NCI-H526 (cell line): ENCODE results near the gene NAA80.
"Not testable (repeated sequence)": the region's sequence is repeated elsewhere in the genome, so short reads cannot be mapped to it uniquely, and the experiment has no call there.

Experiments used
- DNase-seq, 2 experiments: peaks; one replicate each; lab custom pipeline; 2025; lab: John Stamatoyannopoulos, UW

The NAA80 gene

DNA sequence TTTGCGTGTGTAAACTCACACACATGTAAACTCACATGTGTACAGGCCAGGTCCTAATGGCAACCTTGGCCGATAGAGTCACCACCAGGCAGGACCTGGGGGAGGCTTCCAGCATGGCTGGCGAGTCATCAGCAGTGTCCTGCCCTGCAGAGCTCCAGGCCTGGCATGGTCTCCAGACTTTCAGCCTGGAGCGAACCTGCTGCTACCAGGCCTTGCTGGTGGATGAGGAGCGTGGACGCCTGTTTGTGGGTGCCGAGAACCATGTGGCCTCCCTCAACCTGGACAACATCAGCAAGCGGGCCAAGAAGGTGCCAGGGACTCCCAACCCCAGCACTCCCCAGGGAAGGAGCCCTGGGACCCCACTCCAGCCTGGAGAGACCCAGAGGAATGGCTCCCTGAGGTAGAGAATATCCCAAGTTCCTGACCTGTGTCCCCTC is 29.2 kb downstream of the NAA80 start:
- DNase-seq: no peak

- DNase-seq: no peak
Observed at GRCh38 chr3:50269460-50269859, 29.7 kb downstream of the NAA80 start.

DNA sequence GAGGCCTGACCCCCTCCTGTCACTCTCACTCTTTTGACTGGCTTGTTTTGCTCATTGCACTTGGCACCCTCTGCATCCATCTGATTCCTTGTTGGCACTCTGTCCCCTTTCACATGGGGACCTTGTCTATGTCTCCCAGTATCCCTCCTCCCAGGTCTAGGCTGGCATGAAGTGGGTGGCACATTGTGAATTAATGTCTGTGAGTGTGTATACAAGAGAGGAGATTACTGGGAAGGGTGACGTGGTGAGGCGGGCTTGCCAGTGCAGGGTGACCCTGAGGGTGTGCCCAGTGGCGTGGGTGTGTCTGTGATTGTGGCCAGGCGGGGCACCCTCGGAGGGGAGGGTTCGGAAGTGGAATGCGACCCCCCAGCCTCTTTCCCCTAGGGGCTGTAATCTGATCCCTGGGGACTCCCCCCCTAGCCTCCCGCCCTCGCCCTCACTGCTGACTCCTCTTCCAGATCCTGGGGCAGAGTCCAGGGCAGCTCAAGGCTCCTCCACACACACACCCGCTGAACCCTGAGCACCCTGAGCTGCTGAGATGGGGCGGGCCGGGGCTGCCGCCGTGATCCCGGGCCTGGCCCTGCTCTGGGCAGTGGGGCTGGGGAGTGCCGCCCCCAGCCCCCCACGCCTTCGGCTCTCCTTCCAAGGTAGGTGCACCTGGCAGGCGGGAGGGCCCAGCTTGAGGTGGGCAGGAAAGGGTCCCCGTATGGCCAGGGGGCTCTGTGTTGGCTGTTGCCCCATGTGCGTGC is 30.3 kb downstream of the NAA80 start, which contains the start of gene SEMA3B:
TSS of gene SEMA3B (plus strand) at position 445 of the 749 bp plus-strand sequence. CDS start at position 539, 94 bp downstream.
- no peak for DNase-seq

- no peak for DNase-seq
Observed at GRCh38 chr3:50268276-50268675, 30.9 kb downstream of the NAA80 start.

- peak in 1 of 2 experiments; percentile 32 for DNase-seq
Observed at GRCh38 chr3:50267280-50267913, 31.8 kb downstream of the NAA80 start.

DNA sequence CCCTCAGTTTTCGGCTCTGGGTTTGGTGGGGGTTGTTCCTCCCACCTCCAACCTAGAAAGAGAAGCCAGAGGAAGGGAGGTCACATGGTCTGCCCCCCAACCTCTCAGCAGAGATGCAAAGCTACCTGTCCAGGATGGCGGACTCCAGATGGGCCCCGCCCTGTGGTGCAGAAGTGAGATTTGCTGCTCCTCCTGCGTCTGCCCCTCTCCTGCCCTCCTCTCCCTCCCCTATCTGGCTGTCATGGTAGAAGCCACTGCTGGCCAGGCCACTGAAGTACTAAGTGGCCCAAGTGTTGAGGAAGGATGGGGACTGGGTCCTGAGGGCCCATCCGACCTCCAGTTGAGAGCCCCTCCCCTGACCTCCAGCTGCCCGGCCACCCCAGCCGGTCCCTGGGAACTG is 32.4 kb downstream of the NAA80 start:
- DNase-seq: no peak

DNA sequence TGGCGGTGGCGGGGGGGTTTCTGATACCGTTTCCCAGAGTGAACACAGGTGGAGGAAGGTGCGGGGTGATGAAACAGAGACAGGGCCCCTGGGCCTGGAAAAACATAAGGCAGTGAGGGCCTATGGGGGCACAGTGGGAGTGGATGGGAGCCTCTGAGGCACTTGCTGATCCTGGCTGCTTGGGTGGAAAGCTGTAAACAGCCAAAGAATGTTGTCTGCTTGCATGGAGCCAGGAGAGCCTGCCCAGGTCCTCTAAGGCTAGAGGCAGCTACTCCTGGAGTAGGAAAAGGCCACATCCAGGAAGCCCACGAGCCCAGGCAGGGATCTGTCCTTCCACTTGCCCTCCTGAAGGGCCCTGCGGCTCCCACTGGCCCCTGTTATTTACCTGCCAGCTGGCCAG is 33.2 kb downstream of the NAA80 start:
- no peak for DNase-seq

DNA sequence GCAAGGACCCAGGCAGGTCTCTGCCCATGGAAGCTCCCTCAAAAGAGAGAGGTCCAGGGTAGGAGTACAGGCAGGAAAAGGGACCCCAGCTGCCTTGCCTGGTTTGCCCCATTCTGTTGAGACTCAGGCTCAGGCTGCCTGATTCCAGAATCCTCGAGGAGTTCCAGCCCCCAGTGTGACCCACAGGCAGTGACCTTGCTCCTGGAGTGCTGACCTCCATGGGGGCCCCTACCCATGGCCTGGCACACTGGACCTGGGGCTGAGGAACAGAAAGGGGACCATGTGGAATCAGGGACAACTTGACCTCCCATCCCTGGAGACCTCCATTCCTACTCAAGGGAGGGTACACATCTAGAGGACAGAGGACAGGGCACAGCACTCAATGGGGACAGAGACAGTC is 33.6 kb downstream of the NAA80 start:
- no peak for DNase-seq

GRCh38 chr3:50264964-50265485 is 34.2 kb downstream of the NAA80 start:
- no peak for DNase-seq

GRCh38 chr3:50264383-50264963 is 34.7 kb downstream of the NAA80 start:
- peak; percentile 34 to 68 for DNase-seq

GRCh38 chr3:50263478-50264382 is 35.5 kb downstream of the NAA80 start:
- DNase-seq: no peak

GRCh38 chr3:50262778-50263177 is 36.4 kb downstream of the NAA80 start:
- no peak for DNase-seq

- not testable (repeated sequence) for DNase-seq
Observed at GRCh38 chr3:50262200-50262599, 37.0 kb downstream of the NAA80 start.

DNA sequence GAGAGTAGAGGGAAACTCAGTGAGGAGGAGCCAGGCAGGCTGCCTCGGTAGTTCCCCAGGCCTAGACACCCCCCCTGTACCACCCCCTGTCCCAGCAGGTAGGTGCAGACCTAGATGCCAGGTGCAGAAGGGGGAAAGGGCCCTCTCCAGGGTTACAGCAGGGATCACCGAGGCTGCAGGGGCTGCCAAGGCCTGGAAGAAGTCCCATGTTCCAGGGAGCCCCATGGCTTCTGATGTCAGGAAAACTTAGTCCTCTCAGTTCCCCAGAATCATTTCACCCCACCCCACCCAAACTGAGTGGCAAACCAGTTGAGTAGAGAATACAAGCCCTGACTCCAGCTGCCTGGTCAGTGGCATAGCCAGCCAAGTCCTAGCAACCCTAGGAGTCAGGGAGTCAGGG is 37.7 kb downstream of the NAA80 start:
- DNase-seq: no peak

DNA sequence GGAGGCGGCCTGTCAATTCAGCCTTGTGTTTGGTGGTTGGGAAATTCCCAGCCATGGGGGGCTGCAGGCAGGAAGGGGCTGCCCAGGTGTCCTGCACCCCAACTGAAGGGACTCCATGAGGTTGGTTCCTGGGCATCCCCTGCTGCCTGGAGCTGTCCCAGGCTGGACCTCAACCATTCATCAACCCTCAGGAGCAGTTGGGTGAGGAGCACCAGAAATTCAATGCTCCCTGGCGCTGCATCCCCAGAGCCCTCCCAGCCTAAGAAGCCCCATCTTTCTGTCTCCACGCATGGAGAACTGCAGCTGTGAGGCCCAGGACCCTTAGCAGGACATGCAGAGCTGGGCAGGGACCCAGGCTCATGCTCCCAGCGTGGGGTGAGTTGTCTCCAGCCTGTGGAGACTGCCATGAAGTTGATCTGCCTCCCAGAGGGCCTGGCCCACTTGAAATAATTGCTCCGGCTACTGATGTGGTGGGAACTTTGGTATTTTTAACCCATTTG is 38.2 kb downstream of the NAA80 start:
- DNase-seq: no peak

GRCh38 chr3:50260027-50260941 is 38.9 kb downstream of the NAA80 start:
- DNase-seq: peak; percentile 67 to 93

DNA sequence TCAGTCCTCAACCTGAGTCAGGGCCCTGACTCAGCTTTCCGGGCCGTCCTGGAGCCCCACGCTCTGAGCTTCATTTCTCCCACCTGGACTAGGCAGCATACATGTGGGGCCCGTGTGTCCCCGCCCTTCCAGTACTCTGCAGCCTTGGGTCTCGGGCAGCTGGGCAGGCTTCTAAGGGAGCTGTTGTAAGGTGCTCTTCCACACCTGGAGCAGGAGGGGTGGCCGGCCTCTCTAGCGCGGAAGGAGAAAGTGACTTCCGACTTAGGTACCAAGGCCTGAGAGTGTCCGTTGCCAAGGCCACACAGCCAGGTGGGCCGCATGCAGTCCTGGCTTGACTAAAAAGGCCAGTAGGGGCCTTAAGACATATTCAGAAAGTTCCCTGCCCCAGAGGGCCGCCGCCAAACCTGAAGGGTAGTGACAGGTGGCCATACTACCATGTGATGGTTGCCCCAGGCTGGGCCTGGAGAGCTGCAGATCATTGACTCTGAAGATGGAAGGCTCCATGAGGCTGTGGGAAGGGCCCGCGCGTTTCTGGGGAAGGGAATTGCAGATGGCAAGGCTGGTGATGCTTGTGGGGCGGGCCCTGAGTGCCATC is 39.7 kb downstream of the NAA80 start:
- no peak for DNase-seq

DNA sequence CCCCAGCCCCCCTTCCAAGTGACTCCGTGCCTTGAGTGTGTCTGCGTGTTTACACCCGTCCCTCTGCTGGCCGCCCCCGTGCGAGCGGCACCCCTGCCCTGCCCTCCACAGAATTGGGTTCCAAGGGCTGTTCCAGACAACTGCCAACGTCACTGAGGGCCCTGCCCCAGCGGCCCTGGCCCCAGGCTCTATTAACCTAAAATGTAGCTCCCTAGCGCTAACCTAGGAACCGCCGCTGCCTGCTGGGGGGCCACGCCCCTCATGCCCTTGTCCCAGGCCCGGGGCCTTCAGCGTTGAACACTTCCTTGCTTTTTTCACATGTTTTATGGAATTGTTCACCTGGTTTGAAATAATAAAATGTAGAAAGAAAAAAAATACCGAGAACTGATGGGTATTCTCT is 40.2 kb downstream of the NAA80 start:
- DNase-seq: no peak

DNA sequence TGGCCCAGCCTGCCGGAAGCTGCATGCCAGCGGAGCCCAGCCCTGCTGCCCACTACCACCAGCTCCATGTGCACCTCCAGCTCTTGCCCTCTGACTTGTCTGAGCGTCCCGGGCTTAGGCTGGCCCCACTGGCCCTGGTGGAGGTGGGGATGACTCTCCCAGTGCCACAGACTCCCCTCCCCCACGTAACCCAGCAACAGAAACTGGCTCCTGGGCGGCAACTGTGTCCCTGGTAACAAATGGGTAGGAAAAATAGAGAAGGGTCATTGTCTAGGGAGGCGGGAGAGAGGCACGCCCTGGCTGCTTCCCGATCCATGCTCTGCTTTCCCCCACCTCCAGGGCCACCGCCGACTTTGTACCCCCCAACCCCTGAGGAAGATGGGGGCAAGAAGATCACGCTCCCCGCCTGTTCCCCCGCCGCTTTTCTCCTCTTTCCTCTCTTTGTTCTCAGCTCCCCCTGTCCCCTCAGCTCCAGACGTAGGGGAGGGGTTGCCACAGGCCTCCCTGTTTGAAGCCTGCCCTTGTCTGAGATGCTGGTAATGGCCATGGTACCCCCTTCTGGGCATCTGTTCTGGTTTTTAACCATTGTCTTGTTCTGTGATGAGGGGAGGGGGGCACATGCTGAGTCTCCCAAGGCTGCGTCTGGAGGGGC is 41.0 kb downstream of the NAA80 start:
- DNase-seq: peak; percentile 33 to 73
